PC-9 (cell line): ENCODE results near the gene TCP11.

Source experiments
- CTCF ChIP-seq: fragments of 200-600 bp; sonication (generic); conservative IDR thresholded peaks from 2 replicates; pipeline ENCODE4 v1.6.1; 2017; ENCODE audit warnings: mixed run types, antibody characterized with exemption, mild to moderate bottlenecking, moderate library complexity
- EZH2 ChIP-seq: fragments of 200-600 bp; sonication (generic); IDR thresholded peaks from 2 replicates; pipeline ENCODE4 v1.8.0; 2017; ENCODE audit warnings: antibody characterized with exemption, low read depth

GRCh38 chr6:35087361-35088280 is 53.5 kb downstream of the TCP11 start:
- no peak for TF ChIP-seq CTCF
- no peak for TF ChIP-seq EZH2
